ENCODE results near the gene CDPF1.

GRCh38 chr22:46272762-46273431 lies 22.8 kb upstream of the CDPF1 start:
- no peak for TF ChIP-seq CTCF (IDR thresholded peaks at IDR 0.05)
- TF ChIP-seq POLR2A (IDR thresholded peaks at IDR 0.05) = no peak
- no peak for TF ChIP-seq POLR2AphosphoS5 (IDR thresholded peaks at IDR 0.05)

Data from prostate gland (tissue), 2 donors.